ENCODE measurements around the gene NCKAP1. TPM values are rescaled to one million over a fixed set of nuclear protein-coding genes. Genes with fewer than 3 reads are reported as not detected.
"Not testable (repeated sequence)": the region's sequence is repeated elsewhere in the genome, so short reads cannot be mapped to it uniquely, and the experiment has no call there.

NCKAP1 gene
- total RNA-seq, 1 donor from 2014 or later: 180 TPM

- DNase-seq (ENCODE audit: low read depth) (no peak), FAIRE-seq (no peak)
- no peaks in the 10 kb centered on the region for H3K27me3 ChIP-seq (ENCODE audit: control insufficient read depth, insufficient read depth, low read length)
- H3K4me3 ChIP-seq (ENCODE audit: low read depth, low read length): no peak overlapping the region
- no peaks in the 10 kb centered on the region for H3K36me3 ChIP-seq (ENCODE audit: control insufficient read depth, insufficient read depth, low read length)
- no peak for TF ChIP-seq CTCF (IDR thresholded peaks at IDR 0.05; ENCODE audit: insufficient read depth, low read length, severe bottlenecking)
Observed at GRCh38 chr2:182890773-182891378, 147.4 kb downstream of the NCKAP1 start.

- DNase-seq (ENCODE audit: low read depth) (no peak), FAIRE-seq (no peak)
- Histone ChIP-seq H3K36me3 (ENCODE audit: control insufficient read depth, insufficient read depth, low read length) (no peaks in the 10 kb centered on the region), H3K27me3 (ENCODE audit: control insufficient read depth, insufficient read depth, low read length) (no peaks in the 10 kb centered on the region), H3K4me3 (ENCODE audit: low read depth, low read length) (no peak overlapping the region)
- no peak for TF ChIP-seq CTCF (IDR thresholded peaks at IDR 0.05; ENCODE audit: insufficient read depth, low read length, severe bottlenecking)
Observed at GRCh38 chr2:182890305-182890704, 148.0 kb downstream of the NCKAP1 start.

- no peaks in the 10 kb centered on the region for H3K27me3 ChIP-seq (ENCODE audit: control insufficient read depth, insufficient read depth, low read length)
- FAIRE-seq: no peak
- no peak overlapping the region for H3K4me3 ChIP-seq (ENCODE audit: low read depth, low read length)
- DNase-seq (ENCODE audit: low read depth): no peak
- no peak for TF ChIP-seq CTCF (IDR thresholded peaks at IDR 0.05; ENCODE audit: insufficient read depth, low read length, severe bottlenecking)
- no peaks in the 10 kb centered on the region for H3K36me3 ChIP-seq (ENCODE audit: control insufficient read depth, insufficient read depth, low read length)
Observed at GRCh38 chr2:182887753-182888415, 150.4 kb downstream of the NCKAP1 start.

- no peak overlapping the region for H3K4me3 ChIP-seq (ENCODE audit: low read depth, low read length)
- no peak for TF ChIP-seq CTCF (IDR thresholded peaks at IDR 0.05; ENCODE audit: insufficient read depth, low read length, severe bottlenecking)
- no peaks in the 10 kb centered on the region for H3K36me3 ChIP-seq (ENCODE audit: control insufficient read depth, insufficient read depth, low read length)
- no peak for DNase-seq (ENCODE audit: low read depth)
- FAIRE-seq: no peak
- no peaks in the 10 kb centered on the region for H3K27me3 ChIP-seq (ENCODE audit: control insufficient read depth, insufficient read depth, low read length)
Observed at GRCh38 chr2:182887093-182887492, 151.2 kb downstream of the NCKAP1 start.

- DNase-seq (ENCODE audit: low read depth) (no peak), FAIRE-seq (no peak)
- H3K36me3 ChIP-seq (ENCODE audit: control insufficient read depth, insufficient read depth, low read length): no peaks in the 10 kb centered on the region
- H3K4me3 ChIP-seq (ENCODE audit: low read depth, low read length): no peak overlapping the region
- no peaks in the 10 kb centered on the region for H3K27me3 ChIP-seq (ENCODE audit: control insufficient read depth, insufficient read depth, low read length)
- no peak for TF ChIP-seq CTCF (IDR thresholded peaks at IDR 0.05; ENCODE audit: insufficient read depth, low read length, severe bottlenecking)
Observed at GRCh38 chr2:182885771-182886170, 152.5 kb downstream of the NCKAP1 start.

GRCh38 chr2:182883451-182883850, 154.8 kb downstream of the NCKAP1 start:
- FAIRE-seq: no peak
- H3K4me3 ChIP-seq (ENCODE audit: low read depth, low read length): no peak overlapping the region
- no peak for TF ChIP-seq CTCF (IDR thresholded peaks at IDR 0.05; ENCODE audit: insufficient read depth, low read length, severe bottlenecking)
- no peaks in the 10 kb centered on the region for H3K36me3 ChIP-seq (ENCODE audit: control insufficient read depth, insufficient read depth, low read length)
- H3K27me3 ChIP-seq (ENCODE audit: control insufficient read depth, insufficient read depth, low read length): no peaks in the 10 kb centered on the region
- no peak for DNase-seq (ENCODE audit: low read depth)

GRCh38 chr2:182880100-182880499, 158.2 kb downstream of the NCKAP1 start:
- FAIRE-seq; H3K4me3 ChIP-seq (ENCODE audit: low read depth, low read length); H3K27me3 ChIP-seq (ENCODE audit: control insufficient read depth, insufficient read depth, low read length); DNase-seq (ENCODE audit: low read depth); H3K36me3 ChIP-seq (ENCODE audit: control insufficient read depth, insufficient read depth, low read length): not testable (repeated sequence)

GRCh38 chr2:182876653-182877052, 161.6 kb downstream of the NCKAP1 start:
- H3K27me3 ChIP-seq (ENCODE audit: control insufficient read depth, insufficient read depth, low read length); DNase-seq (ENCODE audit: low read depth); H3K4me3 ChIP-seq (ENCODE audit: low read depth, low read length); FAIRE-seq; H3K36me3 ChIP-seq (ENCODE audit: control insufficient read depth, insufficient read depth, low read length): not testable (repeated sequence)
